Smooth muscle cell (in vitro differentiated cells): ENCODE results near the gene NAA20. TPM values are rescaled to one million over a fixed set of nuclear protein-coding genes. Genes with fewer than 3 reads are reported as not detected.

Experiments
- DNase-seq: peaks from one replicate; lab custom pipeline; 2025; ENCODE audit not compliant: unreplicated experiment; lab: John Stamatoyannopoulos, UW
- H2AFZ ChIP-seq: fragments of 200-600 bp; sonication (generic); 2 replicates; pipeline ENCODE4 v1.6.0; 2016; ENCODE audit warnings: antibody characterized with exemption, low read depth, mild to moderate bottlenecking
- H3F3A ChIP-seq: fragments of 200-600 bp; sonication (generic); 2 replicates; pipeline ENCODE4 v1.6.0; 2017; ENCODE audit warnings: antibody characterized with exemption, low read depth
- H3K27ac ChIP-seq: fragments of 200-600 bp; sonication (generic); 2 replicates; pipeline ENCODE4 v1.5.1; 2016; ENCODE audit warnings: low read depth, mild to moderate bottlenecking
- H3K27me3 ChIP-seq: fragments of 200-600 bp; sonication (generic); 2 replicates; pipeline ENCODE4 v1.6.1; 2016; ENCODE audit warnings: low read depth, mild to moderate bottlenecking
- H3K36me3 ChIP-seq: fragments of 200-600 bp; sonication (generic); 2 replicates; pipeline ENCODE4 v1.5.1; 2016; ENCODE audit warnings: low read depth
- H3K4me1 ChIP-seq: fragments of 200-600 bp; sonication (generic); 2 replicates; pipeline ENCODE4 v1.5.1; 2016; ENCODE audit warnings: low read depth
- H3K4me2 ChIP-seq: fragments of 200-600 bp; sonication (generic); 2 replicates; pipeline ENCODE4 v1.6.0; 2016; ENCODE audit warnings: mild to moderate bottlenecking
- H3K4me3 ChIP-seq: fragments of 200-600 bp; sonication (generic); 2 replicates; pipeline ENCODE4 v1.5.1; 2016; ENCODE audit warnings: mild to moderate bottlenecking
- H3K79me2 ChIP-seq: fragments of 200-600 bp; sonication (generic); 2 replicates; pipeline ENCODE4 v1.6.0; 2016; ENCODE audit warnings: low read depth, mild to moderate bottlenecking
- H3K9ac ChIP-seq: fragments of 200-600 bp; sonication (generic); 2 replicates; pipeline ENCODE4 v1.6.0; 2016; ENCODE audit warnings: low read depth
- H3K9me3 ChIP-seq: fragments of 200-600 bp; sonication (generic); replicated peaks from 2 replicates; pipeline ENCODE4 v1.5.1; 2016; ENCODE audit warnings: low read depth
- H4K20me1 ChIP-seq: fragments of 200-600 bp; sonication (generic); 2 replicates; pipeline ENCODE4 v1.6.0; 2016; ENCODE audit warnings: low read depth
- WGBS: methylation state at CpG from one replicate; pipeline ENCODE4 v1.1.7; 2016; ENCODE audit warnings: low lambda C conversion rate; 5-methylcytosine and 5-hydroxymethylcytosine counted together
- polyA plus RNA-seq: library from polyadenylated mRNA; unstranded; fragments of >200 nt; fragmentation: Nextera tagmentation; extraction: Ambion mirVana; gene quantifications from 2 replicates; pipeline ENCODE4 v1.2.1, GENCODE V29; 2016
- total RNA-seq: library from RNA; depleted of rRNA; stranded (reverse); fragments of >200 nt; gene quantifications from 2 replicates; pipeline ENCODE4 v1.2.3, GENCODE V29; 2014
- TF ChIP-seq, protein P1 (sequence below): fragments of 200-600 bp; sonication (generic); IDR thresholded peaks from 2 replicates; pipeline ENCODE4 v1.5.1; 2017; ENCODE audit warnings: borderline replicate concordance, mild to moderate bottlenecking, antibody characterized with exemption; ENCODE audit not compliant: insufficient read depth, poor library complexity, severe bottlenecking

NAA20 gene
- total and polyA plus RNA-seq, 2 experiments from 2014 or later, result 49.4 to 96.9 TPM

DNA sequence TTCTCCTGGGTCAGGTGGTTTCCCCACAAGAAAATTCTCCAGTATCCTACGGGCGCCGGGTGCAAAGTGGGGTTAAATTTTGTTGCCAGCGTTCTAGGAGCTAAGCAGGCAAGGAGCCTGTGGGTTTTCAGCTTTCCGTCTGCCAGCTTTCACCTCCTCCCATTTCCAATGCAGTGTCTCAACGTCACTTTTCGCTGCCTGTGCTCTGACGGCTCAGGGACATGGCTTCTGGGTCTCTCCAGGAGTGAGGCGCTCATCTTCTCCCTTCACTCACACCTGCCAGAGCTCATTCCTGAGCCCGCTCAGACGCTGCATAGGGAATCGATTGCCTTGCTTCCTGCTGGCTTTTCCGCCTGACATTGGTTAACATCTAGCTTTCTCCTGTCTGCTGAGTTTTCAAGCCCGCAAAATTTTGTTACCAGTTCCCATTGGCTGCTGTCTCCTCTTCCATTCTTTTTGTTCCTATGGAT lies 7.3 kb upstream of the NAA20 start:
- no peaks in the 10 kb centered on the region for H3K9me3 ChIP-seq
- no peak for DNase-seq
- no peaks in the 10 kb centered on the region for H3K36me3 ChIP-seq
- no peaks in the 10 kb centered on the region for H3K27me3 ChIP-seq
- 61% methylated on average over 14 of the region's 14 CpGs for WGBS
- no peak overlapping the region for H3K27ac ChIP-seq
- no peaks in the 10 kb centered on the region for H3K79me2 ChIP-seq
- no peaks in the 10 kb centered on the region for H3K4me1 ChIP-seq
- TF ChIP-seq, protein P1, sequence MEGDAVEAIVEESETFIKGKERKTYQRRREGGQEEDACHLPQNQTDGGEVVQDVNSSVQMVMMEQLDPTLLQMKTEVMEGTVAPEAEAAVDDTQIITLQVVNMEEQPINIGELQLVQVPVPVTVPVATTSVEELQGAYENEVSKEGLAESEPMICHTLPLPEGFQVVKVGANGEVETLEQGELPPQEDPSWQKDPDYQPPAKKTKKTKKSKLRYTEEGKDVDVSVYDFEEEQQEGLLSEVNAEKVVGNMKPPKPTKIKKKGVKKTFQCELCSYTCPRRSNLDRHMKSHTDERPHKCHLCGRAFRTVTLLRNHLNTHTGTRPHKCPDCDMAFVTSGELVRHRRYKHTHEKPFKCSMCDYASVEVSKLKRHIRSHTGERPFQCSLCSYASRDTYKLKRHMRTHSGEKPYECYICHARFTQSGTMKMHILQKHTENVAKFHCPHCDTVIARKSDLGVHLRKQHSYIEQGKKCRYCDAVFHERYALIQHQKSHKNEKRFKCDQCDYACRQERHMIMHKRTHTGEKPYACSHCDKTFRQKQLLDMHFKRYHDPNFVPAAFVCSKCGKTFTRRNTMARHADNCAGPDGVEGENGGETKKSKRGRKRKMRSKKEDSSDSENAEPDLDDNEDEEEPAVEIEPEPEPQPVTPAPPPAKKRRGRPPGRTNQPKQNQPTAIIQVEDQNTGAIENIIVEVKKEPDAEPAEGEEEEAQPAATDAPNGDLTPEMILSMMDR, result no peak
- H3F3A ChIP-seq, result peaks cover 5% of the 10 kb centered on the region
- H2AFZ ChIP-seq, result no peak overlapping the region
- no peak overlapping the region for H3K9ac ChIP-seq
- H3K4me2 ChIP-seq, result no peak overlapping the region
- H3K4me3 ChIP-seq, result no peak overlapping the region
- no peaks in the 10 kb centered on the region for H4K20me1 ChIP-seq

GRCh38 chr20:20010639-20011500 lies 6.3 kb upstream of the NAA20 start:
- no peaks in the 10 kb centered on the region for H3K4me1 ChIP-seq
- H3K79me2 ChIP-seq, result no peaks in the 10 kb centered on the region
- H3K36me3 ChIP-seq, result no peaks in the 10 kb centered on the region
- H3K4me2 ChIP-seq, result peak overlapping the region; percentile 73
- TF ChIP-seq, protein P1, result no peak
- peak overlapping the region; percentile 32 for H3K27ac ChIP-seq
- 25% methylated on average over 4 of the region's 4 CpGs for WGBS
- no peaks in the 10 kb centered on the region for H3K9me3 ChIP-seq
- no peak overlapping the region for H3K9ac ChIP-seq
- peak overlapping the region; percentile 9 for H3K4me3 ChIP-seq
- H4K20me1 ChIP-seq, result no peaks in the 10 kb centered on the region
- peaks cover 5% of the 10 kb centered on the region for H3F3A ChIP-seq
- DNase-seq, result no peak
- no peaks in the 10 kb centered on the region for H3K27me3 ChIP-seq
- H2AFZ ChIP-seq, result no peak overlapping the region

GRCh38 chr20:20012541-20012940 lies 4.6 kb upstream of the NAA20 start:
- 88% methylated on average over 2 of the region's 2 CpGs for WGBS
- Histone ChIP-seq H3K79me2 (peaks cover 5% of the 10 kb centered on the region), H3K4me3 (no peak overlapping the region), H4K20me1 (no peaks in the 10 kb centered on the region), H3K27me3 (no peaks in the 10 kb centered on the region), H3K4me1 (peaks cover 4% of the 10 kb centered on the region), H3K36me3 (no peaks in the 10 kb centered on the region), H3K27ac (no peak overlapping the region), H3K9ac (no peak overlapping the region), H3K9me3 (no peaks in the 10 kb centered on the region), H3K4me2 (no peak overlapping the region), H2AFZ (no peak overlapping the region), H3F3A (peaks cover 5% of the 10 kb centered on the region)
- DNase-seq, result no peak
- TF ChIP-seq, protein P1, result no peak
